Mesendoderm (in vitro differentiated cells): ENCODE data around the gene RPS6KL1.

Experiments
- DNase-seq: peaks from one replicate; pipeline ENCODE4 v3.0.0; 2013
- H2AK5ac ChIP-seq: 2 replicates; pipeline ENCODE4 v1.6.1; 2013; ENCODE audit warnings: low read length, inconsistent platforms
- H2BK120ac ChIP-seq: 2 replicates; pipeline ENCODE4 v1.6.1; 2013; ENCODE audit warnings: low read depth, mild to moderate bottlenecking, low read length, moderate library complexity, mixed read lengths
- H2BK15ac ChIP-seq: replicated peaks from 2 replicates; pipeline ENCODE4 v1.6.1; 2013; ENCODE audit warnings: low read depth, mild to moderate bottlenecking, moderate library complexity
- H2BK5ac ChIP-seq: 2 replicates; pipeline ENCODE4 v1.6.1; 2013; ENCODE audit warnings: low read length, inconsistent platforms
- H3K18ac ChIP-seq: 2 replicates; pipeline ENCODE4 v1.6.1; 2013; ENCODE audit warnings: mild to moderate bottlenecking, low read length, mixed read lengths
- H3K23ac ChIP-seq: one replicate; pipeline ENCODE4 v1.6.1; 2013; ENCODE audit warnings: low read length
- H3K27ac ChIP-seq: 2 replicates; pipeline ENCODE4 v1.5.1; 2013; ENCODE audit warnings: low read depth, mild to moderate bottlenecking, inconsistent platforms, low read length, moderate library complexity
- H3K27me3 ChIP-seq: 2 replicates; pipeline ENCODE4 v1.6.1; 2013; ENCODE audit warnings: low read length, control low read depth, mild to moderate bottlenecking, inconsistent platforms; ENCODE audit not compliant: insufficient read depth, poor library complexity
- H3K36me3 ChIP-seq: 2 replicates; pipeline ENCODE4 v1.6.1; 2013; ENCODE audit warnings: low read length, inconsistent platforms; ENCODE audit not compliant: control insufficient read depth, insufficient read depth
- H3K4ac ChIP-seq: one replicate; pipeline ENCODE4 v1.6.1; 2013; ENCODE audit warnings: low read depth, mild to moderate bottlenecking, low read length, moderate library complexity
- H3K4me1 ChIP-seq: 2 replicates; pipeline ENCODE4 v1.6.1; 2013; ENCODE audit warnings: low read depth, low read length, inconsistent platforms; ENCODE audit not compliant: control insufficient read depth
- H3K4me2 ChIP-seq: 2 replicates; pipeline ENCODE4 v1.6.1; 2013; ENCODE audit warnings: low read length
- H3K4me3 ChIP-seq: 2 replicates; pipeline ENCODE4 v1.5.1; 2013; ENCODE audit warnings: mild to moderate bottlenecking, low read length
- H3K56ac ChIP-seq: one replicate; pipeline ENCODE4 v1.6.1; 2013; ENCODE audit warnings: low read length
- H3K79me1 ChIP-seq: 2 replicates; pipeline ENCODE4 v1.6.1; 2013; ENCODE audit warnings: low read length, inconsistent platforms
- H3K79me2 ChIP-seq: 2 replicates; pipeline ENCODE4 v1.6.1; 2013; ENCODE audit warnings: mild to moderate bottlenecking, low read length; ENCODE audit not compliant: control insufficient read depth, insufficient read depth
- H3K9ac ChIP-seq: 2 replicates; pipeline ENCODE4 v1.6.1; 2013; ENCODE audit warnings: low read length, inconsistent platforms
- H4K5ac ChIP-seq: one replicate; pipeline ENCODE4 v1.6.1; 2013; ENCODE audit warnings: low read length
- H4K8ac ChIP-seq: one replicate; pipeline ENCODE4 v1.6.1; 2013; ENCODE audit warnings: low read depth, mild to moderate bottlenecking, control low read depth, low read length, moderate library complexity
- WGBS: extraction: QIAGEN DNeasy Blood & Tissue Kit; methylation state at CpG from one replicate; pipeline ENCODE4 v1.1.7; 2013; ENCODE audit warnings: low lambda C conversion rate, missing lambda C conversion rate; ENCODE audit not compliant: insufficient coverage; ENCODE audit errors: extremely low coverage; 5-methylcytosine and 5-hydroxymethylcytosine counted together

RPS6KL1 gene

DNA sequence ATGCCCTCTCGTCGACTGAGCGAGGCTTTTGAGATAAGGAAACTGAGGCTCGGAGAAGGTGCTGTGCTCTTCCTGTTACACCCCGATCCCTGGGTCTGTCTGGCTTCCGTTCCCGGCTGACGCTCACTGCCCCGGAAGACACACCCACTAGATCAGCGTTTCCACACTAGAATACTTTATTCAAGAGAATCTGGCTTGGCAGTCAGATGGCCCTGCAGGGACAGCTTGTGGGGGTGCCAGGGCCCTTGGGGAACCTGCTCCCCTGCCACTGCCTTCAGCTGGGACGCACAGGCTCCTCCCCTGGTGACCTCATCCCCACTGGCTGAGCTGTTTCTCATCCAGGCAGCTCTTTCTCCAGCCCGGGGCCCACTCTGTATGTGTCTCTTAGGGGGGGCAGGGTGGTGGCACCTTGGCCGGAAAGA lies 18.6 kb upstream of the RPS6KL1 start:
- Histone ChIP-seq H3K56ac (no peak overlapping the region), H3K79me2 (no peaks in the 10 kb centered on the region), H2BK120ac (no peak overlapping the region), H4K5ac (no peak overlapping the region), H3K27ac (no peak overlapping the region), H3K9ac (no peak overlapping the region), H2BK15ac (no peak overlapping the region), H3K4ac (no peak overlapping the region), H3K4me1 (no peaks in the 10 kb centered on the region), H3K4me2 (no peak overlapping the region), H3K4me3 (no peak overlapping the region), H4K8ac (no peak overlapping the region), H3K27me3 (no peaks in the 10 kb centered on the region), H3K18ac (no peak overlapping the region), H2BK5ac (no peak overlapping the region), H3K79me1 (no peaks in the 10 kb centered on the region), H3K23ac (no peak overlapping the region), H3K36me3 (no peaks in the 10 kb centered on the region), H2AK5ac (no peak overlapping the region)
- no peak for DNase-seq
- WGBS = no CpG with 5 or more reads among the region's 13 CpGs

DNA sequence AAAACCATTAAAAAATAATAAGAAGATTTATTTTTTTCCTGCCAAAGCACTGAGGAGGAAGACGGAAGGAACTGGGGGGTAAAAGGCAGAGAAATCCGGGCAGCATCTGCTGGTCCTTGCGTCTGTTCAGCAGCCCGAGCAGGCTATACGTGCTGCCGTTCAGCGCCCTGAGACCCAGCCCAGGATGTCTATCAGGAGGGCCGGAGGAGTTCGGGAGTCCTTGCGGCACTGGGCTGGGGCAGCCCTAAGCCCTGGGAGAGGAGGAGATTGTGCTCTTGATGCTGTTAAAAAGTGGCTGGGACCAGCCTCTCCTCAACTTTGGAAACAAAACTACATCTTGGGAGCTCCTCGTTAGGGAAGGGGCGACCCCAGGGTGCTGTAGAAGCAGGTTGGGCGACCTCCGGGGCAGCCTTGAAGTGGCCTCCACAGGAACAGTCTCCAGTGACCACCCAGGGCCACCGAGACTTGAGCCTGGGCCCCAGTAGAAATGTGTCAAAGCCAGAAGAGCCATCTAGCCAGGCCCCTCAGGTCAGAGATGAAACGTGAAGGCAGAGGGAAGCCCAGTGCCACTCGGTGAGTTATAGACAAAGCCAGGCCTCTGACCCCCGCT lies 18.0 kb upstream of the RPS6KL1 start:
- no peaks in the 10 kb centered on the region for H3K27me3 ChIP-seq
- H3K27ac ChIP-seq = no peak overlapping the region
- H2BK120ac ChIP-seq = no peak overlapping the region
- H3K56ac ChIP-seq = no peak overlapping the region
- DNase-seq = no peak
- H3K79me2 ChIP-seq = no peaks in the 10 kb centered on the region
- no peak overlapping the region for H3K9ac ChIP-seq
- H2BK15ac ChIP-seq = no peak overlapping the region
- H3K79me1 ChIP-seq = no peaks in the 10 kb centered on the region
- WGBS = no CpG with 5 or more reads among the region's 18 CpGs
- no peaks in the 10 kb centered on the region for H3K36me3 ChIP-seq
- H2AK5ac ChIP-seq = no peak overlapping the region
- no peak overlapping the region for H3K4me3 ChIP-seq
- no peak overlapping the region for H3K23ac ChIP-seq
- H3K18ac ChIP-seq = no peak overlapping the region
- H3K4ac ChIP-seq = no peak overlapping the region
- no peak overlapping the region for H4K8ac ChIP-seq
- H3K4me1 ChIP-seq = no peaks in the 10 kb centered on the region
- no peak overlapping the region for H2BK5ac ChIP-seq
- no peak overlapping the region for H3K4me2 ChIP-seq
- no peak overlapping the region for H4K5ac ChIP-seq

- Histone ChIP-seq H3K9ac (no peak overlapping the region), H3K27me3 (no peaks in the 10 kb centered on the region), H3K36me3 (no peaks in the 10 kb centered on the region), H3K4ac (no peak overlapping the region), H2BK120ac (no peak overlapping the region), H3K4me1 (no peaks in the 10 kb centered on the region), H4K8ac (no peak overlapping the region), H2AK5ac (no peak overlapping the region), H3K23ac (no peak overlapping the region), H2BK15ac (no peak overlapping the region), H3K4me2 (no peak overlapping the region), H3K79me1 (no peaks in the 10 kb centered on the region), H3K18ac (no peak overlapping the region), H3K27ac (no peak overlapping the region), H3K79me2 (no peaks in the 10 kb centered on the region), H2BK5ac (no peak overlapping the region), H4K5ac (no peak overlapping the region), H3K4me3 (no peak overlapping the region), H3K56ac (no peak overlapping the region)
- WGBS = no CpG with 5 or more reads among the region's 10 CpGs
- no peak for DNase-seq
Observed at GRCh38 chr14:74938531-74939495, 15.8 kb upstream of the RPS6KL1 start.

- Histone ChIP-seq H4K5ac (no peak overlapping the region), H3K79me2 (no peaks in the 10 kb centered on the region), H3K4me2 (no peak overlapping the region), H3K4ac (no peak overlapping the region), H3K27me3 (no peaks in the 10 kb centered on the region), H3K23ac (no peak overlapping the region), H3K27ac (no peak overlapping the region), H2BK120ac (no peak overlapping the region), H2AK5ac (no peak overlapping the region), H2BK15ac (no peak overlapping the region), H3K18ac (no peak overlapping the region), H3K9ac (no peak overlapping the region), H2BK5ac (no peak overlapping the region), H3K36me3 (no peaks in the 10 kb centered on the region), H3K4me1 (no peaks in the 10 kb centered on the region), H3K56ac (no peak overlapping the region), H3K4me3 (no peak overlapping the region), H4K8ac (no peak overlapping the region), H3K79me1 (no peaks in the 10 kb centered on the region)
- WGBS = no CpG with 5 or more reads among the region's 2 CpGs
- no peak for DNase-seq
Observed at GRCh38 chr14:74937171-74937570, 14.1 kb upstream of the RPS6KL1 start.

DNA sequence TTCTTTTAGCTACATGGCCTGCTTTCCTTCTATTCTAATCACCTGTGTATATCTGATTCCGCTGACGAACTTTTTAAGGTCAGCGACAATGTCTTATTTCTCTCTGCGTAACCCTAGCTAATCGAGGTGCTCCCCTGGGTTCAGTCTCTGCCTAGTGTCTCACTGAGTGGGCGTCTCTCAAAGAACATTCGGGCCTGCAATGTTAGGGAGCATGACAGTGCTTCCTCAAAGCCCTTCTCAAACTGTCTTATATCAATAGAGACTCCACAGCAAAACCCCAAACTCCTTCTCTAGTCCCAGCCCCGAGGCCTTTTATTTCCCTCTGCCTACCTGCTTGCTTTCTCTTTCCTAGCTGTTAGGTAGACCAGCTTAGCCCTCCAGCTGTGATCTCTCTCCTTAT lies 13.7 kb upstream of the RPS6KL1 start:
- no peak overlapping the region for H3K4me2 ChIP-seq
- H2BK120ac ChIP-seq = no peak overlapping the region
- no CpG with 5 or more reads among the region's 8 CpGs for WGBS
- no peaks in the 10 kb centered on the region for H3K79me2 ChIP-seq
- H3K4me1 ChIP-seq = no peaks in the 10 kb centered on the region
- H3K9ac ChIP-seq = no peak overlapping the region
- H4K5ac ChIP-seq = no peak overlapping the region
- no peak overlapping the region for H3K56ac ChIP-seq
- no peak overlapping the region for H4K8ac ChIP-seq
- H2BK5ac ChIP-seq = no peak overlapping the region
- no peaks in the 10 kb centered on the region for H3K79me1 ChIP-seq
- DNase-seq = no peak
- H2AK5ac ChIP-seq = no peak overlapping the region
- H2BK15ac ChIP-seq = no peak overlapping the region
- no peaks in the 10 kb centered on the region for H3K36me3 ChIP-seq
- no peaks in the 10 kb centered on the region for H3K27me3 ChIP-seq
- H3K27ac ChIP-seq = no peak overlapping the region
- no peak overlapping the region for H3K4me3 ChIP-seq
- H3K4ac ChIP-seq = no peak overlapping the region
- no peak overlapping the region for H3K18ac ChIP-seq
- no peak overlapping the region for H3K23ac ChIP-seq
